Measurements from ENCODE around the gene AFF4. TPM values are rescaled to one million over a fixed set of nuclear protein-coding genes. Genes with fewer than 3 reads are reported as not detected.

The AFF4 gene
- total and polyA plus RNA-seq, 8 donors: 59.5 to 86.1 (median 66.7) TPM

DNA sequence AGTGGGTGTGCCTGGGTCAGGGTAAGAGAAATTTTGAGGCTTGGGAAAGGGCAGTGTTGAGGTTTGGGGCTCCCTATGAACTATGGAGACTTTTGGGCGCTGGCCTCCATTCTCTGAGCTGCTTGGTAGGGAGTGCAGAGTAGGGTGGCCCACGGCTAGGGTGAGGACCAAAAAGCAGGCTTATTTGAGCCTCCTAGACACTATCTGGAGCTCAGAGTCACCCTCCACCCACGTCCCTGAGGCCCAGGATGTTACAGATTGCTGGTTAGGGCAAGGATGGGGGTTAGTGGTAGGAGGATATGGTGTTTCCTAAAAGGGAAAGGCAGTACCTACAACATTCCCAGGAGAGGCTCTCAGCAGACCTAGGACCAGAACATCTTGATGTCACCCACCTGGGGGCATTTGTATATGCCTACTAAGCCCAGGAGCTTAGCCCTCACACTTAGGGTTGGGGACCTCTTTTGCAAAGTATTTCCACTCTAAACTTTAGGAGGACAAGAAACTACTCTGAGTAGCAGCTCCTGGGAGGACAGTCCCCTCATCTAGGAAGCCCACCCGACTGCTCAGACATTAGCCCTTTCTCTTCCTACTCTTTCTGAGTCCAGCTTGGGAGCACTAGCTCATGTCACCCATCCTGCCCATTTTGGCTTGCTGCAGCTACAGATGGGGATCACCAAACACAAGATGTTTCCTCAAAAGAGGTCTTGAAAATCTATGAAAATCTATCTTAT, 135.3 kb downstream of the AFF4 start:
- Histone ChIP-seq H3K4me1 (peaks cover 8 to 38% of the 10 kb centered on the region in 2 donors), H3K27ac (no peak overlapping the region), H3K27me3 (peaks cover 0 to 85% of the 10 kb centered on the region in 2 donors), H3K9me3 (no peaks in the 10 kb centered on the region), H3K36me3 (peaks cover 0 to 22% of the 10 kb centered on the region in 2 donors), H3K4me3 (no peak overlapping the region)
- TF ChIP-seq, protein P1, sequence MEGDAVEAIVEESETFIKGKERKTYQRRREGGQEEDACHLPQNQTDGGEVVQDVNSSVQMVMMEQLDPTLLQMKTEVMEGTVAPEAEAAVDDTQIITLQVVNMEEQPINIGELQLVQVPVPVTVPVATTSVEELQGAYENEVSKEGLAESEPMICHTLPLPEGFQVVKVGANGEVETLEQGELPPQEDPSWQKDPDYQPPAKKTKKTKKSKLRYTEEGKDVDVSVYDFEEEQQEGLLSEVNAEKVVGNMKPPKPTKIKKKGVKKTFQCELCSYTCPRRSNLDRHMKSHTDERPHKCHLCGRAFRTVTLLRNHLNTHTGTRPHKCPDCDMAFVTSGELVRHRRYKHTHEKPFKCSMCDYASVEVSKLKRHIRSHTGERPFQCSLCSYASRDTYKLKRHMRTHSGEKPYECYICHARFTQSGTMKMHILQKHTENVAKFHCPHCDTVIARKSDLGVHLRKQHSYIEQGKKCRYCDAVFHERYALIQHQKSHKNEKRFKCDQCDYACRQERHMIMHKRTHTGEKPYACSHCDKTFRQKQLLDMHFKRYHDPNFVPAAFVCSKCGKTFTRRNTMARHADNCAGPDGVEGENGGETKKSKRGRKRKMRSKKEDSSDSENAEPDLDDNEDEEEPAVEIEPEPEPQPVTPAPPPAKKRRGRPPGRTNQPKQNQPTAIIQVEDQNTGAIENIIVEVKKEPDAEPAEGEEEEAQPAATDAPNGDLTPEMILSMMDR (IDR thresholded peaks at IDR 0.05): no peak
- DNase-seq: no peak
- no peak for ATAC-seq
- intact Hi-C loops (cut with DNase I): no loop called here

DNA sequence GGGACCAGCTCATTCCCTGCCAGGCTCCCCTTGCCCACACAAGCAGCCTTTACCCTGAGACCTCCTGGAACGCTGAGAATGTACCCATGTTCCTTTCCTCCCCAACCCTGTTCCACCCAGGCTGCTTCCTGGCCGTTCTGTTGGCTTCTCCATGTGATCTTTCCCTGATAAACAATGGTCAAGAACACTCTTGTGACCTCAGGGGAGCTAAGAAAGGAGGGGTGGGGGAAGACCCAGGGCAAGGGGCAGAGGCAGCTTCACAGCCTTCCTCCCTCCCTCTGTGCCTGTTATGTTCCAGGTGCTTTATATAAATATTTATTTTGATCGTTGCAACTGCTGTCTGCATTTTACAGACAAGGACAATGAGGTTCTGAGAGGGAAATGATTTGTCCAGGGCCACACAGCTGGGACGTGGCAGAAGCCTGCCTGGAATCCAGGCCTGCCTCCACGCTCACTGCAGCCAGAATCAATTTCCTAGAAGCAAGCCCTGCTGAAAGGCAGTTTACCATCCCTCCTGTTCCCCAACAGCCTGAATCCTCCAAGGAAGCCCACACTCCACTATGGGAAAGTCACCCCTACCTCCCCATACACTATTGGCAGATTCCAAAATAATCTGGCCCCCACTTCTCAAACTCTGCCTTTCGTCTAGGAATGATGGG, 136.9 kb downstream of the AFF4 start:
- ATAC-seq (no peak), DNase-seq (no peak)
- Histone ChIP-seq H3K4me3 (no peak overlapping the region), H3K27ac (peak overlapping the region; percentile 13 to 20), H3K27me3 (peaks cover 0 to 96% of the 10 kb centered on the region in 2 donors), H3K4me1 (peaks cover 10 to 42% of the 10 kb centered on the region in 2 donors), H3K9me3 (no peaks in the 10 kb centered on the region), H3K36me3 (peaks cover 0 to 24% of the 10 kb centered on the region in 2 donors)
- intact Hi-C loops (cut with DNase I): no loop called here
- TF ChIP-seq, protein P1 (IDR thresholded peaks at IDR 0.05): no peak

DNA sequence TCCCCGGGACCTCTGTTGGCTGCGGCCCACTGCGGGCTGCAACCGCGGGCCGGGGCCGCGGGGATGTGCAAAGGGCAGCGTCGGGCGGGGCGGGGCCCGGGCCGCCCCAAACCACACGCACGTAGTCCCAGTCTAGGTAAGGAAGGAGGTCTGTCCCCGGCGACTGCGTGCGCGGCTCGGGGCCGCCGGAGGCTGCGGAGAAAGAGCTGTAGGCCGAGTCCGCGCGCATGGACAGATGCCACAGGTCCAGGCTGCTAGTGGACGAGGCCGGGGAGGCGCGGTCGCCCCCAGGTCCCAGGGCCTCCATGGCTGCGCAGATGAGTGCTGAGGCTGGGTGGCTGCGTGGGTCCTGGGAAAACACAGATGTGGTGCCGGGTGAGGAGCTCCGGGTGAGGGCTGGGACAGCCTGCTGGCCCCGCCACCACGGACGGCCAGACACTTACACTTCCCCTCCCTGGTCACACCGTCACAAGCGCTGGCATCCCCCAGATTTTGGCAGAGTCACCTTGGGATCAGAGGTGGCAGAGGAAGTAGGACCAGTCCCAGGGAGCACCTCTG, 137.5 kb downstream of the AFF4 start:
- TF ChIP-seq, protein P1 (IDR thresholded peaks at IDR 0.05): no peak
- ATAC-seq (no peak), DNase-seq (no peak)
- intact Hi-C loops (cut with DNase I): no loop called here
- H3K36me3 ChIP-seq: peaks cover 0 to 24% of the 10 kb centered on the region in 2 donors
- H3K4me1 ChIP-seq: peaks cover 7 to 38% of the 10 kb centered on the region in 2 donors
- H3K4me3 ChIP-seq: no peak overlapping the region
- H3K27ac ChIP-seq: peak overlapping the region; percentile 13 to 20
- peaks cover 0 to 89% of the 10 kb centered on the region in 2 donors for H3K27me3 ChIP-seq
- no peaks in the 10 kb centered on the region for H3K9me3 ChIP-seq

Other genes starting within 250 kb of the AFF4 start
- 10 to 100 TPM in 1 of 2 donors, 1 to 10 TPM in 1; 8.9 to 15.2 TPM for gene KIF3A, start 226.1 kb downstream of the AFF4 start, total RNA-seq
- gene KIF3A, start 226.1 kb downstream of the AFF4 start, polyA plus RNA-seq (ENCODE audit: insufficient read length in 6 of 6): 10 to 100 TPM; 24.3 to 30.4 (median 26.5) TPM
- 1 to 10 TPM; 1.1 to 1.8 TPM for gene CCNI2, start 216.2 kb downstream of the AFF4 start, total RNA-seq
- gene CCNI2, start 216.2 kb downstream of the AFF4 start, polyA plus RNA-seq (ENCODE audit: insufficient read length in 6 of 6): 1 to 10 TPM in 2 of 6 donors, under 1 TPM in 4; 0.42 to 2.5 (median 0.81) TPM
- 10 to 100 TPM; 38.8 to 53.8 TPM for gene SEPTIN8, start 186.4 kb downstream of the AFF4 start, total RNA-seq
- gene SEPTIN8, start 186.4 kb downstream of the AFF4 start, polyA plus RNA-seq (ENCODE audit: insufficient read length in 6 of 6): 10 to 100 TPM; 54.8 to 73.8 (median 61.9) TPM
- gene SOWAHA, start 150.3 kb downstream of the AFF4 start, total RNA-seq: under 1 TPM in 1 of 2 donors, not detected in 1; 0.16 TPM
- gene SOWAHA, start 150.3 kb downstream of the AFF4 start, polyA plus RNA-seq (ENCODE audit: insufficient read length in 6 of 6): under 1 TPM in 1 of 6 donors, not detected in 5; 0.07 TPM
- 10 to 100 TPM; 15.8 to 20.6 TPM for gene SHROOM1, start 133.0 kb downstream of the AFF4 start, total RNA-seq
- 10 to 100 TPM in 2 of 6 donors, 1 to 10 TPM in 4; 8.1 to 14.7 (median 9.2) TPM for gene SHROOM1, start 133.0 kb downstream of the AFF4 start, polyA plus RNA-seq (ENCODE audit: insufficient read length in 6 of 6)
- gene GDF9, start 97.2 kb downstream of the AFF4 start, total RNA-seq: under 1 TPM; 0.26 to 0.39 TPM
- gene GDF9, start 97.2 kb downstream of the AFF4 start, polyA plus RNA-seq (ENCODE audit: insufficient read length in 6 of 6): 1 to 10 TPM; 1.0 to 1.6 (median 1.2) TPM
- 100 to 1,000 TPM; 386 to 507 TPM for gene UQCRQ, start 97.0 kb downstream of the AFF4 start, total RNA-seq
- gene UQCRQ, start 97.0 kb downstream of the AFF4 start, polyA plus RNA-seq (ENCODE audit: insufficient read length in 6 of 6): 100 to 1,000 TPM; 130 to 187 (median 150) TPM
- 1 to 10 TPM; 1.2 to 1.9 TPM for gene LEAP2, start 90.0 kb downstream of the AFF4 start, total RNA-seq
- 1 to 10 TPM; 3.2 to 6.0 (median 4.4) TPM for gene LEAP2, start 90.0 kb downstream of the AFF4 start, polyA plus RNA-seq (ENCODE audit: insufficient read length in 6 of 6)
- 10 to 100 TPM; 20.7 to 22.1 TPM for gene ZCCHC10, start 62.9 kb upstream of the AFF4 start, total RNA-seq
- gene ZCCHC10, start 62.9 kb upstream of the AFF4 start, polyA plus RNA-seq (ENCODE audit: insufficient read length in 6 of 6): 10 to 100 TPM; 28.3 to 34.6 (median 30.5) TPM
- 10 to 100 TPM; 85.5 to 90.7 TPM for gene HSPA4, start 88.4 kb upstream of the AFF4 start, total RNA-seq
- 100 to 1,000 TPM in 1 of 6 donors, 10 to 100 TPM in 5; 85.9 to 109 (median 94.3) TPM for gene HSPA4, start 88.4 kb upstream of the AFF4 start, polyA plus RNA-seq (ENCODE audit: insufficient read length in 6 of 6)